H1 (cell line): Measurements from ENCODE around the gene LRRFIP1. TPM values are rescaled to one million over a fixed set of nuclear protein-coding genes. Genes with fewer than 3 reads are reported as not detected.

Source experiments
- CTCF ChIA-PET: fragments of 300-600 bp; sonication (Branson Sonifier 250); formaldehyde crosslinking; loops from one replicate; lab custom pipeline; 2021; ENCODE audit not compliant: partially characterized antibody; lab: Charles Lee
- POLR2A ChIA-PET: fragments of 300-600 bp; sonication (Branson Sonifier 250); formaldehyde crosslinking; loops from one replicate; lab custom pipeline; 2021; ENCODE audit warnings: inconsistent platforms; ENCODE audit not compliant: partially characterized antibody; lab: Charles Lee
- DNase-seq, 2 experiments: peaks; one replicate each; pipeline versions ENCODE4 v3.0.0 to v3.0.0-alpha.2; 2010 to 2022; ENCODE audit warnings: low spot score in 2 of 2, low read depth in 1 of 2, mixed read lengths in 1 of 2
- FAIRE-seq: peaks from 2 replicates; lab custom pipeline; 2011; peaks lifted over from hg19 to GRCh38; lab: Jason Lieb, UNC
- H2AFZ ChIP-seq: 2 replicates; pipeline ENCODE4 v1.8.1; 2012; ENCODE audit warnings: low read length, inconsistent platforms
- H2AK5ac ChIP-seq: 2 replicates; pipeline ENCODE4 v1.6.1; 2013; ENCODE audit warnings: low read depth, low read length
- H2BK120ac ChIP-seq: replicated peaks from 2 replicates; pipeline ENCODE3; 2013; ENCODE audit warnings: low read depth, low read length, inconsistent platforms
- H2BK12ac ChIP-seq: 2 replicates; pipeline ENCODE4 v1.6.1; 2013; ENCODE audit warnings: low read depth, low read length
- H2BK15ac ChIP-seq: 2 replicates; pipeline ENCODE4 v1.6.1; 2013; ENCODE audit warnings: low read length
- H2BK20ac ChIP-seq: 2 replicates; pipeline ENCODE4 v1.6.1; 2013; ENCODE audit warnings: low read length
- H2BK5ac ChIP-seq: 2 replicates; pipeline ENCODE4 v1.6.1; 2013; ENCODE audit warnings: low read depth, low read length
- H3K14ac ChIP-seq: 2 replicates; pipeline ENCODE4 v1.6.1; 2013; ENCODE audit warnings: inconsistent platforms; ENCODE audit not compliant: insufficient read length
- H3K18ac ChIP-seq: 2 replicates; pipeline ENCODE4 v1.6.1; 2013; ENCODE audit warnings: low read length; ENCODE audit errors: extremely low read depth
- H3K23ac ChIP-seq: 2 replicates; pipeline ENCODE4 v1.6.1; 2013; ENCODE audit warnings: inconsistent platforms; ENCODE audit not compliant: insufficient read length
- H3K23me2 ChIP-seq: 2 replicates; pipeline ENCODE4 v1.6.1; 2013; ENCODE audit warnings: low read depth, low read length
- H3K27ac ChIP-seq: 2 replicates; pipeline ENCODE4 v1.6.1; 2011; ENCODE audit warnings: low read depth, low read length, inconsistent platforms
- H3K27me3 ChIP-seq, 4 experiments: replicated peaks in 1 of 4; 1 replicate in 1 of 4; 2 replicates in 3 of 4; pipeline versions ENCODE4 v1.6.1 to v1.8.1; 2011 to 2013; ENCODE audit warnings: low read length in 3 of 4, mild to moderate bottlenecking in 3 of 4, inconsistent platforms in 2 of 4, mixed read lengths in 2 of 4, moderate library complexity in 1 of 4; ENCODE audit not compliant: control insufficient read depth in 3 of 4, insufficient read depth in 3 of 4; ENCODE audit errors: extremely low read depth in 1 of 4
- H3K36me3 ChIP-seq, 4 experiments: 2 replicates each; pipeline versions ENCODE4 v1.6.1 to v1.8.1; 2011 to 2013; ENCODE audit warnings: mild to moderate bottlenecking in 4 of 4, low read length in 3 of 4, moderate library complexity in 2 of 4, control low read depth in 1 of 4, inconsistent platforms in 1 of 4; ENCODE audit not compliant: insufficient read depth in 4 of 4, control insufficient read depth in 2 of 4
- H3K4ac ChIP-seq: replicated peaks from 2 replicates; pipeline ENCODE3; 2013; ENCODE audit warnings: low read length, low read depth, mixed read lengths, inconsistent platforms; ENCODE audit not compliant: insufficient read length
- H3K4me1 ChIP-seq, 4 experiments: replicated peaks in 1 of 4; 1 replicate in 1 of 4; 2 replicates in 3 of 4; pipeline versions ENCODE4 v1.6.1 to v1.8.1; 2011 to 2013; ENCODE audit warnings: low read length in 3 of 4, inconsistent platforms in 2 of 4, mixed read lengths in 1 of 4; ENCODE audit not compliant: insufficient read depth in 4 of 4, control insufficient read depth in 3 of 4
- H3K4me2 ChIP-seq, 2 experiments: 2 replicates each; pipeline versions ENCODE4 v1.6.1 to v1.8.1; 2011 to 2013; ENCODE audit warnings: low read depth in 2 of 2, low read length in 2 of 2, control low read depth in 1 of 2, inconsistent platforms in 1 of 2, mild to moderate bottlenecking in 1 of 2; ENCODE audit not compliant: insufficient read depth in 1 of 2
- H3K4me3 ChIP-seq, 4 experiments: fragments of 200-600, 300-600 bp in 1 of 4; sonication (generic), shearing (Covaris generic), sonication (Bioruptor Twin) in 1 of 4; 2 replicates each; pipeline versions ENCODE4 v1.5.1 to v1.8.1; 2011 to 2016; ENCODE audit warnings: low read length in 4 of 4, low read depth in 3 of 4, control low read depth in 2 of 4, inconsistent platforms in 2 of 4, mild to moderate bottlenecking in 2 of 4, mixed read lengths in 1 of 4, moderate library complexity in 1 of 4; ENCODE audit not compliant: insufficient read depth in 2 of 4; ENCODE audit errors: extremely low read depth in 1 of 4
- H3K56ac ChIP-seq: replicated peaks from 2 replicates; pipeline ENCODE3; 2013; ENCODE audit warnings: low read depth, mild to moderate bottlenecking, mixed read lengths, low read length, inconsistent platforms; ENCODE audit not compliant: insufficient read length
- H3K79me1 ChIP-seq: 2 replicates; pipeline ENCODE4 v1.6.1; 2013; ENCODE audit warnings: low read depth, low read length, control low read depth
- H3K79me2 ChIP-seq, 2 experiments: 2 replicates each; pipeline versions ENCODE4 v1.6.1 to v1.8.1; 2012 to 2013; ENCODE audit warnings: low read length in 2 of 2, mild to moderate bottlenecking in 2 of 2, inconsistent platforms in 1 of 2; ENCODE audit not compliant: insufficient read depth in 2 of 2, control insufficient read depth in 1 of 2
- H3K9ac ChIP-seq, 4 experiments: replicated peaks in 1 of 4; 1 replicate in 1 of 4; 2 replicates in 3 of 4; pipeline versions ENCODE4 v1.6.1 to v1.8.1; 2011 to 2013; ENCODE audit warnings: low read depth in 3 of 4, low read length in 3 of 4, control low read depth in 2 of 4, mild to moderate bottlenecking in 2 of 4, moderate library complexity in 2 of 4, inconsistent platforms in 1 of 4; ENCODE audit errors: extremely low read depth in 1 of 4
- H3K9me3 ChIP-seq, 2 experiments: 2 replicates each; pipeline versions ENCODE4 v1.6.1 to v1.8.1; 2012 to 2013; ENCODE audit warnings: mild to moderate bottlenecking in 2 of 2, moderate library complexity in 2 of 2, control low read depth in 1 of 2, inconsistent platforms in 1 of 2, low read depth in 1 of 2, low read length in 1 of 2, mixed read lengths in 1 of 2; ENCODE audit not compliant: insufficient read depth in 2 of 2
- H4K20me1 ChIP-seq, 2 experiments: replicated peaks in 1 of 2; 2 replicates each; pipeline versions ENCODE3 to v1.8.1; 2011 to 2013; ENCODE audit warnings: inconsistent platforms in 2 of 2, low read length in 2 of 2, mild to moderate bottlenecking in 1 of 2; ENCODE audit not compliant: insufficient read depth in 2 of 2, control insufficient read depth in 1 of 2
- H4K5ac ChIP-seq: 2 replicates; pipeline ENCODE4 v1.6.1; 2013; ENCODE audit warnings: low read length, low read depth, mixed read lengths, inconsistent platforms; ENCODE audit not compliant: insufficient read length
- H4K8ac ChIP-seq: 2 replicates; pipeline ENCODE4 v1.8.0; 2013; ENCODE audit warnings: mild to moderate bottlenecking, moderate library complexity, low read length, inconsistent platforms; ENCODE audit not compliant: insufficient read depth; ENCODE audit errors: extremely low read depth
- H4K91ac ChIP-seq: replicated peaks from 2 replicates; pipeline ENCODE3; 2013; ENCODE audit warnings: low read length, mixed read lengths, inconsistent platforms; ENCODE audit not compliant: insufficient read length
- CREB1 ChIP-seq: IDR thresholded peaks from 2 replicates; pipeline ENCODE4 v1.6.1; 2012; ENCODE audit warnings: inconsistent platforms
- POLR2A ChIP-seq, 2 experiments: IDR thresholded peaks; 1 replicate in 1 of 2; 2 replicates in 1 of 2; pipeline ENCODE4 v1.6.1; 2011; ENCODE audit warnings: low read depth in 2 of 2, low read length in 2 of 2, mild to moderate bottlenecking in 2 of 2; ENCODE audit errors: control extremely low read depth in 1 of 2
- WGBS, 2 experiments: shearing (Covaris generic) in 1 of 2; methylation state at CpG; one replicate each; pipeline versions ENCODE4 v1.1.6 to v1.1.7; 2013 to 2015; ENCODE audit warnings: low lambda C conversion rate in 2 of 2, mixed read lengths in 2 of 2, inconsistent platforms in 1 of 2, low coverage in 1 of 2, missing lambda C conversion rate in 1 of 2; ENCODE audit not compliant: insufficient replicate concordance in 2 of 2, insufficient coverage in 1 of 2, insufficient read length in 1 of 2; ENCODE audit errors: extremely low coverage in 1 of 2, missing lambda C conversion rate in 1 of 2; 5-methylcytosine and 5-hydroxymethylcytosine counted together
- polyA plus RNA-seq, 7 experiments: library from polyadenylated mRNA; depleted of rRNA in 3 of 7; stranded (reverse) in 5 of 7; unstranded in 2 of 7; fragments of >200 nt in 5 of 7; fragments of 200-250 nt in 2 of 7; gene quantifications; 1 replicate in 5 of 7; 2 replicates in 1 of 7; 4 replicates in 1 of 7; pipeline versions ENCODE4 v1.2.1 to v1.2.3, GENCODE V29; 2011 to 2013; ENCODE audit warnings: missing spikeins in 2 of 7, mixed read lengths in 2 of 7
- total RNA-seq: library from RNA; stranded (reverse); fragmentation: NEBNext Ultra II Directional; extraction: Animal tissue kit (Norgen Biotek cat#: 25700); gene quantifications from 2 replicates; pipeline ENCODE4 v1.2.1, GENCODE V29; 2021

LRRFIP1 gene
- total and polyA plus RNA-seq, 2 of the 8 experiments (the other 6 are each of a cell fraction or from before 2014, with no cell fraction given) = 12.1 to 75.8 TPM

- H2BK20ac ChIP-seq = no peak overlapping the region
- no peak overlapping the region for H4K5ac ChIP-seq
- H2BK5ac ChIP-seq = no peak overlapping the region
- H4K91ac ChIP-seq = no peak overlapping the region
- CTCF ChIA-PET = interaction anchor here (0.8 to 1.3 kb wide), 7 partner anchors 8 to 142 kb away, joined by 3 to 5 read pairs (median 3); no protein-coding TSS in a partner anchor
- no peak for FAIRE-seq
- 90% methylated on average over 3 of the region's 3 CpGs; no CpG with 5 or more reads in 1 of the 2 experiments for WGBS, 2 experiments
- H3K27ac ChIP-seq = no peak overlapping the region
- no peaks in the 10 kb centered on the region for H3K23me2 ChIP-seq
- H3K27me3 ChIP-seq = no peaks in the 10 kb centered on the region
- H3K14ac ChIP-seq = no peak overlapping the region
- H3K4ac ChIP-seq = no peak overlapping the region
- TF ChIP-seq CREB1 (no peak), POLR2A (IDR thresholded peaks at IDR 0.05; ENCODE audit: control extremely low read depth in 1 of 2, low read depth in 2 of 2, low read length in 2 of 2) (no peak)
- H2AFZ ChIP-seq = no peak overlapping the region
- no peak overlapping the region for H3K56ac ChIP-seq
- H3K18ac ChIP-seq = no peak overlapping the region
- H3K4me1 ChIP-seq = no peaks in the 10 kb centered on the region; a peak in 1 of 7 replicates
- H2BK120ac ChIP-seq = no peak overlapping the region
- no peak overlapping the region for H2BK15ac ChIP-seq
- H4K20me1 ChIP-seq = peaks cover 0 to 2% of the 10 kb centered on the region in 2 experiments
- H3K79me2 ChIP-seq = no peaks in the 10 kb centered on the region; a peak in 1 of 4 replicates
- no peaks in the 10 kb centered on the region; the same call in 1 of the 2 replicates for H3K79me1 ChIP-seq
- H4K8ac ChIP-seq = no peak overlapping the region
- no peaks in the 10 kb centered on the region for H3K36me3 ChIP-seq
- no peaks in the 10 kb centered on the region; a peak in 1 of 4 replicates for H3K9me3 ChIP-seq
- H3K9ac ChIP-seq = no peak overlapping the region
- H3K23ac ChIP-seq = no peak overlapping the region
- no peak overlapping the region for H3K4me3 ChIP-seq
- H2BK12ac ChIP-seq = no peak overlapping the region
- POLR2A ChIA-PET = interaction anchor here (1.0 to 1.2 kb wide), 2 partner anchors 62 to 64 kb away, joined by 3 read pairs; no protein-coding TSS in a partner anchor
- no peak overlapping the region for H3K4me2 ChIP-seq
- no peak for DNase-seq
- no peak overlapping the region for H2AK5ac ChIP-seq
Observed at GRCh38 chr2:237652181-237652580, 24.8 kb downstream of the LRRFIP1 start.
